GM08714 (cell line): ENCODE data around the gene CEP95.

ENCODE experiments used
- H3K4me3 ChIP-seq: fragments of 200-500 bp; sonication (Bioruptor generic); 2 replicates; pipeline ENCODE4 v1.5.1; 2014; ENCODE audit warnings: mild to moderate bottlenecking, low read length, inconsistent platforms
- ZNF274 ChIP-seq: IDR thresholded peaks from 2 replicates; pipeline ENCODE4 v1.6.1; 2012; ENCODE audit warnings: mild to moderate bottlenecking, low read depth, low read length

The CEP95 gene

GRCh38 chr17:64520359-64520758 lies 13.6 kb downstream of the CEP95 start:
- H3K4me3 ChIP-seq: no peak overlapping the region
- TF ChIP-seq ZNF274: no peak

- TF ChIP-seq ZNF274: no peak
- H3K4me3 ChIP-seq: no peak overlapping the region
Observed at GRCh38 chr17:64527914-64528313, 21.1 kb downstream of the CEP95 start.

GRCh38 chr17:64529221-64529620 lies 22.4 kb downstream of the CEP95 start:
- no peak overlapping the region for H3K4me3 ChIP-seq
- no peak for TF ChIP-seq ZNF274

- TF ChIP-seq ZNF274: no peak
- no peak overlapping the region for H3K4me3 ChIP-seq
Observed at GRCh38 chr17:64531955-64532371, 25.2 kb downstream of the CEP95 start.

- TF ChIP-seq ZNF274: no peak
- no peak overlapping the region for H3K4me3 ChIP-seq
Observed at GRCh38 chr17:64532409-64532808, 25.6 kb downstream of the CEP95 start.

- no peak for TF ChIP-seq ZNF274
- no peak overlapping the region for H3K4me3 ChIP-seq
Observed at GRCh38 chr17:64533784-64534183, 27.0 kb downstream of the CEP95 start.

GRCh38 chr17:64534187-64534586 lies 27.4 kb downstream of the CEP95 start:
- no peak overlapping the region for H3K4me3 ChIP-seq
- TF ChIP-seq ZNF274: no peak

GRCh38 chr17:64535357-64535756 lies 28.6 kb downstream of the CEP95 start:
- no peak for TF ChIP-seq ZNF274
- H3K4me3 ChIP-seq: no peak overlapping the region

- TF ChIP-seq ZNF274: no peak
Observed at GRCh38 chr17:64536913-64537312, 30.1 kb downstream of the CEP95 start.

GRCh38 chr17:64537488-64537887 lies 30.7 kb downstream of the CEP95 start:
- no peak for TF ChIP-seq ZNF274
- H3K4me3 ChIP-seq: no peak overlapping the region

More at GRCh38 chr17:64536913-64537312, 30.1 kb downstream of the CEP95 start:
- no peak overlapping the region for H3K4me3 ChIP-seq

- TF ChIP-seq ZNF274: no peak
Observed at GRCh38 chr17:64538508-64539130, 31.8 kb downstream of the CEP95 start.

GRCh38 chr17:64540118-64540776 lies 33.5 kb downstream of the CEP95 start:
- H3K4me3 ChIP-seq: no peak overlapping the region
- TF ChIP-seq ZNF274: no peak

More at GRCh38 chr17:64538508-64539130, 31.8 kb downstream of the CEP95 start:
- no peak overlapping the region for H3K4me3 ChIP-seq

GRCh38 chr17:64544742-64545141 lies 38.0 kb downstream of the CEP95 start:
- no peak for TF ChIP-seq ZNF274
- no peak overlapping the region for H3K4me3 ChIP-seq

GRCh38 chr17:64546716-64547115 lies 39.9 kb downstream of the CEP95 start:
- no peak for TF ChIP-seq ZNF274

GRCh38 chr17:64547319-64547718 lies 40.5 kb downstream of the CEP95 start:
- H3K4me3 ChIP-seq: no peak overlapping the region
- no peak for TF ChIP-seq ZNF274

More at GRCh38 chr17:64546716-64547115, 39.9 kb downstream of the CEP95 start:
- H3K4me3 ChIP-seq: no peak overlapping the region
